ENCODE measurements around the gene LSMEM2.
"Not testable (repeated sequence)": the region's sequence is repeated elsewhere in the genome, so short reads cannot be mapped to it uniquely, and the experiment has no call there.

The LSMEM2 gene

GRCh38 chr3:50278880-50279224 lies at the start of gene LSMEM2:
Gene LSMEM2 (plus strand): TSS chr3:50279087. CDS start chr3:50279114, 27 bp downstream.
- DNase-seq (ENCODE audit: low spot score) = no peak

GRCh38 chr3:50229490-50229889 lies 49.4 kb upstream of the LSMEM2 start:
- no peak for DNase-seq (ENCODE audit: low spot score)

GRCh38 chr3:50230104-50230793 lies 48.6 kb upstream of the LSMEM2 start:
- DNase-seq (ENCODE audit: low spot score) = no peak

- no peak for DNase-seq (ENCODE audit: low spot score)
Observed at GRCh38 chr3:50230794-50231125, 48.1 kb upstream of the LSMEM2 start.

GRCh38 chr3:50231581-50231980 lies 47.3 kb upstream of the LSMEM2 start:
- DNase-seq (ENCODE audit: low spot score) = no peak

GRCh38 chr3:50232303-50232702 lies 46.6 kb upstream of the LSMEM2 start:
- DNase-seq (ENCODE audit: low spot score) = no peak

- no peak for DNase-seq (ENCODE audit: low spot score)
Observed at GRCh38 chr3:50233176-50233575, 45.7 kb upstream of the LSMEM2 start.

- peak; percentile 99 for DNase-seq (ENCODE audit: low spot score)
Observed at GRCh38 chr3:50235716-50236483, 43.0 kb upstream of the LSMEM2 start, which contains the start of gene GNAI2. Gene GNAI2 (plus strand): TSS chr3:50236204. CDS start chr3:50236336, 132 bp downstream.

- no peak for DNase-seq (ENCODE audit: low spot score)
Observed at GRCh38 chr3:50236484-50237132, 42.3 kb upstream of the LSMEM2 start.

GRCh38 chr3:50237133-50237651 lies 41.7 kb upstream of the LSMEM2 start:
- peak; percentile 65 for DNase-seq (ENCODE audit: low spot score)

- DNase-seq (ENCODE audit: low spot score) = peak; percentile 92
Observed at GRCh38 chr3:50237754-50238548, 40.9 kb upstream of the LSMEM2 start.

GRCh38 chr3:50238549-50239026 lies 40.3 kb upstream of the LSMEM2 start:
- DNase-seq (ENCODE audit: low spot score) = peak; percentile 79

- no peak for DNase-seq (ENCODE audit: low spot score)
Observed at GRCh38 chr3:50239649-50240048, 39.2 kb upstream of the LSMEM2 start.

- DNase-seq (ENCODE audit: low spot score) = no peak
Observed at GRCh38 chr3:50241163-50241562, 37.7 kb upstream of the LSMEM2 start.

GRCh38 chr3:50241713-50242380 lies 37.0 kb upstream of the LSMEM2 start:
- DNase-seq (ENCODE audit: low spot score) = no peak

- DNase-seq (ENCODE audit: low spot score) = no peak
Observed at GRCh38 chr3:50242381-50242770, 36.5 kb upstream of the LSMEM2 start.

- peak; percentile 37 for DNase-seq (ENCODE audit: low spot score)
Observed at GRCh38 chr3:50242851-50243542, 35.9 kb upstream of the LSMEM2 start.

- DNase-seq (ENCODE audit: low spot score) = no peak
Observed at GRCh38 chr3:50243543-50243895, 35.4 kb upstream of the LSMEM2 start.

- DNase-seq (ENCODE audit: low spot score) = not testable (repeated sequence)
Observed at GRCh38 chr3:50244813-50245212, 34.1 kb upstream of the LSMEM2 start.

GRCh38 chr3:50245251-50245745 lies 33.6 kb upstream of the LSMEM2 start:
- DNase-seq (ENCODE audit: low spot score) = no peak
